OCI-LY3 (cell line): ENCODE data around the gene COL3A1.

Experiments
- H2AFZ ChIP-seq: fragments of 200-600, 300-600 bp; shearing (Covaris generic); 2 replicates; pipeline ENCODE4 v1.6.0; 2014; ENCODE audit warnings: antibody characterized with exemption, low read depth, low read length
- H3K27ac ChIP-seq: fragments of 200-600, 300-600 bp; sonication (generic); 2 replicates; pipeline ENCODE4 v1.5.1; 2014; ENCODE audit warnings: mild to moderate bottlenecking, low read length, moderate library complexity, mixed read lengths
- H3K27me3 ChIP-seq: fragments of 200-600, 300-600 bp; sonication (generic); 2 replicates; pipeline ENCODE4 v1.6.1; 2014; ENCODE audit warnings: low read depth, low read length, mixed read lengths
- H3K36me3 ChIP-seq: fragments of 200-600, 300-600 bp; sonication (generic); replicated peaks from 2 replicates; pipeline ENCODE3; 2014; ENCODE audit warnings: low read depth, low read length, mixed read lengths
- H3K4me1 ChIP-seq: fragments of 300-600, 200-600 bp; sonication (generic); 2 replicates; pipeline ENCODE4 v1.6.1; 2014; ENCODE audit warnings: low read length, mixed read lengths
- H3K4me2 ChIP-seq: fragments of 200-600, 300-600 bp; sonication (generic); 2 replicates; pipeline ENCODE4 v1.6.1; 2014; ENCODE audit warnings: low read length, mixed read lengths
- H3K4me3 ChIP-seq: fragments of 300-600, 200-600 bp; sonication (generic); 2 replicates; pipeline ENCODE4 v1.5.1; 2014; ENCODE audit warnings: antibody characterized with exemption, mild to moderate bottlenecking, low read length, moderate library complexity
- H3K79me2 ChIP-seq: fragments of 300-600, 200-600 bp; shearing (Covaris generic); 2 replicates; pipeline ENCODE4 v1.6.1; 2014; ENCODE audit warnings: mild to moderate bottlenecking, low read length, mixed read lengths
- H3K9ac ChIP-seq: fragments of 300-600, 200-600 bp; shearing (Covaris generic); 2 replicates; pipeline ENCODE4 v1.6.0; 2014; ENCODE audit warnings: mild to moderate bottlenecking, low read length, moderate library complexity
- H3K9me3 ChIP-seq: fragments of 200-600, 300-600 bp; shearing (Covaris generic); 2 replicates; pipeline ENCODE4 v1.6.1; 2014; ENCODE audit warnings: low read length, mixed read lengths; ENCODE audit not compliant: insufficient read depth
- H4K20me1 ChIP-seq: fragments of 200-600, 300-600 bp; sonication (generic); 2 replicates; pipeline ENCODE4 v1.6.1; 2016; ENCODE audit warnings: low read length, mixed read lengths; ENCODE audit not compliant: insufficient read depth
- CTCF ChIP-seq: fragments of 200-600, 300-600 bp; sonication (generic); IDR thresholded peaks from 2 replicates; pipeline ENCODE4 v1.5.1; 2014; ENCODE audit warnings: antibody characterized with exemption, low read length, low read depth
- EZH2phosphoT487 ChIP-seq: fragments of 200-600 bp; shearing (Covaris generic); IDR thresholded peaks from 2 replicates; pipeline ENCODE4 v1.6.1; 2018; ENCODE audit warnings: antibody characterized with exemption, mixed run types, low read depth

Gene COL3A1

GRCh38 chr2:189020179-189020578 is 46.0 kb downstream of the COL3A1 start:
- H3K36me3 ChIP-seq: no peaks in the 10 kb centered on the region
- no peak overlapping the region for H3K27ac ChIP-seq
- no peak overlapping the region for H2AFZ ChIP-seq
- H3K4me1 ChIP-seq: no peaks in the 10 kb centered on the region
- H3K9ac ChIP-seq: no peak overlapping the region
- H3K4me2 ChIP-seq: no peak overlapping the region
- no peaks in the 10 kb centered on the region for H3K27me3 ChIP-seq
- H4K20me1 ChIP-seq: no peaks in the 10 kb centered on the region
- no peak for TF ChIP-seq CTCF
- no peaks in the 10 kb centered on the region for H3K79me2 ChIP-seq
- no peak overlapping the region for H3K4me3 ChIP-seq
- no peaks in the 10 kb centered on the region for H3K9me3 ChIP-seq

- H3K27me3 ChIP-seq: no peaks in the 10 kb centered on the region
- H3K4me2 ChIP-seq: no peak overlapping the region
- no peak for TF ChIP-seq EZH2phosphoT487
- TF ChIP-seq CTCF: no peak
- no peak overlapping the region for H3K4me3 ChIP-seq
- H3K36me3 ChIP-seq: no peaks in the 10 kb centered on the region
- H3K9ac ChIP-seq: no peak overlapping the region
- no peak overlapping the region for H2AFZ ChIP-seq
- no peaks in the 10 kb centered on the region for H4K20me1 ChIP-seq
- no peaks in the 10 kb centered on the region for H3K4me1 ChIP-seq
- no peak overlapping the region for H3K27ac ChIP-seq
- no peaks in the 10 kb centered on the region for H3K9me3 ChIP-seq
- no peaks in the 10 kb centered on the region for H3K79me2 ChIP-seq
These were observed 47.9 kb downstream of the COL3A1 start for GRCh38 chr2:189022053-189022481.

- TF ChIP-seq EZH2phosphoT487: no peak
- TF ChIP-seq CTCF: no peak
- no peaks in the 10 kb centered on the region for H3K4me1 ChIP-seq
These were observed 48.3 kb downstream of the COL3A1 start for GRCh38 chr2:189022492-189022891.

GRCh38 chr2:189024901-189025618 is 50.9 kb downstream of the COL3A1 start:
- Histone ChIP-seq H3K4me1 (no peaks in the 10 kb centered on the region), H3K9me3 (no peaks in the 10 kb centered on the region), H3K9ac (no peak overlapping the region), H3K36me3 (no peaks in the 10 kb centered on the region), H3K79me2 (no peaks in the 10 kb centered on the region), H3K4me3 (no peak overlapping the region), H3K27ac (no peak overlapping the region), H3K27me3 (no peaks in the 10 kb centered on the region), H2AFZ (no peak overlapping the region), H4K20me1 (no peaks in the 10 kb centered on the region), H3K4me2 (no peak overlapping the region)
- TF ChIP-seq CTCF (peak; percentile 41), EZH2phosphoT487 (no peak)

More at GRCh38 chr2:189022492-189022891, 48.3 kb downstream of the COL3A1 start:
- no peak overlapping the region for H3K27ac ChIP-seq
- H2AFZ ChIP-seq: no peak overlapping the region
- no peak overlapping the region for H3K4me2 ChIP-seq
- no peaks in the 10 kb centered on the region for H3K27me3 ChIP-seq
- no peak overlapping the region for H3K9ac ChIP-seq
- H4K20me1 ChIP-seq: no peaks in the 10 kb centered on the region
- no peaks in the 10 kb centered on the region for H3K79me2 ChIP-seq
- H3K4me3 ChIP-seq: no peak overlapping the region
- H3K9me3 ChIP-seq: no peaks in the 10 kb centered on the region
- H3K36me3 ChIP-seq: no peaks in the 10 kb centered on the region
